ENCODE measurements around the gene CARD9. TPM values are rescaled to one million over a fixed set of nuclear protein-coding genes. Genes with fewer than 3 reads are reported as not detected.

Gene CARD9
- total and polyA plus RNA-seq, 8 donors, result 0.92 to 8.2 (median 1.3) TPM; not detected in 1

DNA sequence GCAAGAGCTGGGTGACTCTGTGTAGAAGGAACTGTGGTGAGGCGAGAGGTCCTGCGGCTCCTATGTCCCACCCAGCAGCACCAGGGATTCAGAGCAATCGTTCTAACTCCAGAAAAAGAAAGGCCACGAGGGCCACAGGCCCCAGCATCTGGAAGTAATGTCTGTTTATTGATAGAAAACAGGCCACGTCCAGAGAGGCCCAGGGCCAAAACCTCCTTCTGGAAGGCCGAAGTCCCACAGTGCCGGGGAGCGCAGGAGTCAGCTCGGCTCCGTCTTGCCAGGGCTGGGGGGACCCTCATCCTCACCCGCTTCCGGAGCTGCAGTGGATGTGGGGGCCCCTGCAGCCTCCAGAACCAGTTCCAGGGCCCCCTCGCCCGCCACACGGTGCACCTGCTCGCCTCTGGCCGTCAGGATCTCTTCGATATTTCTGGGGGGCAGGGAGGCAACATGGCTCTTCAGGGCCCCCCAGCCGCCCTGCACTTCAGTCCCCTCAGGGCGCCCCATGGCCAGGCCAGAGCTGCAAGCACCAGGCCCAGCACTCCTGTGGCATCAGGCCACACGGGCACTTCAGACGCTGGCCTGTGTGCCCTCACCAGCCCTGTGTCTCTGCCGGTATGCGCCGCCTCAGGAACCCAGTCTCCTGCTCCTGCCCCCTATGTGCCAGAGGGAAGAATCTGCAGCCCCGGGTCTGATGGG, 11.6 kb downstream of the CARD9 start:
- peak overlapping the region; percentile 20 to 99 (median 90) for H3K27ac ChIP-seq
- H3K9me3 ChIP-seq, result no peaks in the 10 kb centered on the region
- WGBS, 5 donors, result 67 to 85% (median 83%) methylated on average over 8 to 26 of the region's 26 CpGs
- H3K36me3 ChIP-seq, result peaks cover 2 to 32% (median 26%) of the 10 kb centered on the region in 4 donors
- TF ChIP-seq POLR2A (IDR thresholded peaks at IDR 0.05), result no peak
- no peak for TF ChIP-seq CTCF (IDR thresholded peaks at IDR 0.05)
- no peak for TF ChIP-seq EP300 (IDR thresholded peaks at IDR 0.05)
- TF ChIP-seq POLR2AphosphoS5 (IDR thresholded peaks at IDR 0.05), result no peak
- peaks cover 21 to 43% (median 32%) of the 10 kb centered on the region in 4 donors for H3K4me1 ChIP-seq
- H3K27me3 ChIP-seq, result peaks cover 0 to 8% (median 0%) of the 10 kb centered on the region in 3 donors
- intact Hi-C loops (cut with DNase I; ENCODE audit: low total_unique reads), result no loop called here
- peak in 1 of 2 donors; percentile 65 for DNase-seq
- H3K4me3 ChIP-seq, result no peak overlapping the region

- Histone ChIP-seq H3K36me3 (peaks cover 2 to 39% (median 32%) of the 10 kb centered on the region in 4 donors), H3K4me3 (no peak overlapping the region), H3K27me3 (peaks cover 0 to 8% (median 0%) of the 10 kb centered on the region in 3 donors), H3K9me3 (no peaks in the 10 kb centered on the region), H3K4me1 (peaks cover 21 to 42% (median 32%) of the 10 kb centered on the region in 4 donors), H3K27ac (peak overlapping the region in 4 of 5 donors; percentile 86 to 99 (median 92))
- DNase-seq, result peak in 1 of 2 donors; percentile 52
- TF ChIP-seq CTCF (IDR thresholded peaks at IDR 0.05), result no peak
- no peak for TF ChIP-seq POLR2AphosphoS5 (IDR thresholded peaks at IDR 0.05)
- no peak for TF ChIP-seq EP300 (IDR thresholded peaks at IDR 0.05)
- TF ChIP-seq POLR2A (IDR thresholded peaks at IDR 0.05), result no peak
- 68 to 80% (median 75%) methylated on average over 29 to 43 of the region's 43 CpGs for WGBS, 5 donors
- intact Hi-C loops (cut with DNase I; ENCODE audit: low total_unique reads), result no loop called here
Measured at GRCh38 chr9:136361047-136361753, 12.3 kb downstream of the CARD9 start.

- H3K4me1 ChIP-seq, result peaks cover 21 to 43% (median 38%) of the 10 kb centered on the region in 4 donors
- TF ChIP-seq POLR2A (IDR thresholded peaks at IDR 0.05) (no peak), POLR2AphosphoS5 (IDR thresholded peaks at IDR 0.05) (no peak), CTCF (IDR thresholded peaks at IDR 0.05) (no peak), EP300 (IDR thresholded peaks at IDR 0.05) (no peak)
- H3K36me3 ChIP-seq, result peaks cover 2 to 45% (median 35%) of the 10 kb centered on the region in 4 donors
- H3K27ac ChIP-seq, result peak overlapping the region in 3 of 5 donors; percentile 90 to 99 (median 94)
- H3K4me3 ChIP-seq, result no peak overlapping the region
- intact Hi-C loops (cut with DNase I; ENCODE audit: low total_unique reads), result no loop called here
- peaks cover 0 to 8% (median 0%) of the 10 kb centered on the region in 3 donors for H3K27me3 ChIP-seq
- no peaks in the 10 kb centered on the region for H3K9me3 ChIP-seq
- DNase-seq, result no peak
- 85 to 94% (median 89%) methylated on average over 8 to 38 of the region's 38 CpGs for WGBS, 5 donors
Measured at GRCh38 chr9:136359774-136360718, 13.4 kb downstream of the CARD9 start.

Data from stomach (tissue), 9 donors.